Body of pancreas (tissue), 4 donors: ENCODE data around the gene RAB11FIP4. TPM values are rescaled to one million over a fixed set of nuclear protein-coding genes. Genes with fewer than 3 reads are reported as not detected.

Experiments used
- ATAC-seq: fragments of 150-250 bp; one replicate; pipeline ENCODE4 v1.9.1; 2016
- DNase-seq, 4 donors: peaks; one replicate each; pipeline ENCODE4 v3.0.0-alpha.2; 2019
- H3K27ac ChIP-seq, 4 donors: fragments of 200-600 bp; sonication (generic); 1 replicate in 3 of 4; 2 replicates in 1 of 4; pipeline versions ENCODE4 v1.5.1 to v1.6.1; 2016 to 2019; ENCODE audit warnings: mild to moderate bottlenecking in 1 of 4, mixed read lengths in 1 of 4, moderate library complexity in 1 of 4
- H3K27me3 ChIP-seq, 2 donors: fragments of 200-600 bp; sonication (generic); one replicate each; pipeline ENCODE4 v1.6.0; 2016; ENCODE audit warnings: mild to moderate bottlenecking in 1 of 2
- H3K36me3 ChIP-seq, 2 donors: fragments of 200-600 bp; sonication (generic); replicated peaks in 1 of 2; 2 replicates each; pipeline ENCODE4 v1.5.1; 2016; ENCODE audit warnings: low read depth in 2 of 2; ENCODE audit not compliant: insufficient read depth in 1 of 2
- H3K4me1 ChIP-seq: fragments of 200-600 bp; sonication (generic); one replicate; pipeline ENCODE4 v1.6.0; 2016
- H3K4me3 ChIP-seq, 2 donors: fragments of 200-600 bp; sonication (generic); 1 replicate in 1 of 2; 2 replicates in 1 of 2; pipeline ENCODE4 v1.5.1; 2016 to 2019
- H3K9me3 ChIP-seq, 3 donors: fragments of 200-600 bp; sonication (generic); 1 replicate in 2 of 3; 2 replicates in 1 of 3; pipeline ENCODE4 v1.5.1; 2016
- CTCF ChIP-seq, 7 experiments: fragments of 450-650 bp in 4 of 7; fragments of 200-600 bp in 3 of 7; sonication (generic) in 3 of 7; IDR thresholded peaks; one replicate each; pipeline ENCODE4 v1.5.1; 2016 to 2019; ENCODE audit warnings: antibody characterized with exemption in 7 of 7
- POLR2A ChIP-seq, 3 donors: fragments of 450-650 bp; IDR thresholded peaks; one replicate each; pipeline ENCODE4 v1.6.1; 2016; ENCODE audit warnings: antibody characterized with exemption in 3 of 3, mild to moderate bottlenecking in 2 of 3
- whole genome bisulfite sequencing, 2 donors: methylation state at CpG; one replicate each; pipeline ENCODE4 v1.1.5; 2017; 5-methylcytosine and 5-hydroxymethylcytosine counted together
- intact Hi-C: fragments of 100-400 bp; cut with DNase I; formaldehyde crosslinking; loops from one replicate; pipeline ENCODE4 v1.15.1; 2023
- total RNA-seq, 2 donors: library from RNA; depleted of rRNA; stranded (reverse); fragments of >200 nt; gene quantifications; one replicate each; pipeline ENCODE4 v1.1.0, GENCODE V29; 2016

The RAB11FIP4 gene
- total RNA-seq, 2 donors from 2014 or later: 37.2 to 38.7 TPM

DNA sequence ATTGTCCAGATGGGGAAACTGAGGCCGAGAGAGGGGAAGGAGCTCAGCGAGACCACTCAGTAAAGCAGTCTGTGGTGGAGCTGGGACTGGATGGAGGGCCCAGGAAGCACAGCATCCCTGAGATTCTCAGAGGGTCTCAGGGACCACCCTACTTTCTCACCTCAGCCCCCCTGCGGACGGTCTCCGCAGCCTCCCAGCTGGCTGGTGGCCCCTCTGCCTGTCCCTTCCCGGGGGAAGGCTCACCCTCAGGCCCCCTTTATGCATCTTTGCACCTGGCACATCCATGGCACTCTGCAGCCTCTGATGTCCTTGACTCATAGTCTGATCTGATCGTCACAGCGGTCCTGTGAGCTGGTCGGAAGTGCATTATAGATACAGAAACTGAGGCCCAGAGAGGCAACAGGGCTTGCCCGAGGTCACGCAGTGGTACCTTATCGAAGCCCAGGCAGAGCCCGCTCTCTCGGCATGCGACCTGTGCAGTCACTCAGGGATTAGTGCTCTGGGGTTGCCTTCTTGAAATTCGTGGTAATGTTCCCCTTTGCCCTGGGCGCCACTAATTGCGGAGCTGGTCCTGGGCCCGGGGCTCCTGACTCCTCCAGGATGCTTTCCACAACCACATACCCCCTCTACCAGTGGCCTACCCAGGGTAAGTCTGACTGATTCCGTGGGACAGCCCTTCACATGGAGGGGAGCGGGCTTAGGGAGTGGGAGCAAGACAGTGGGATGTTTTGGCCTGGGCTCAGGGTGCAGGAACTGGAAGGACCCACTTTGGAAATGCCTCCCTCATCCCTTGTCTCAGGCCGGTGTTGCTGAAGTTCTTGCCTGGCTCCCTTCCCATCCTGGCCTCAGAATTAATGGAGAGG, 24.4 kb downstream of the RAB11FIP4 start:
- TF ChIP-seq CTCF (IDR thresholded peaks at IDR 0.05): no peak
- TF ChIP-seq POLR2A (IDR thresholded peaks at IDR 0.05): no peak
- ATAC-seq: no peak
- WGBS, 2 donors: 76 to 79% methylated on average over 11 to 22 of the region's 22 CpGs
- Histone ChIP-seq H3K9me3 (no peaks in the 10 kb centered on the region), H3K4me3 (no peak overlapping the region), H3K27ac (no peak overlapping the region), H3K4me1 (no peaks in the 10 kb centered on the region), H3K27me3 (no peaks in the 10 kb centered on the region), H3K36me3 (no peaks in the 10 kb centered on the region)
- intact Hi-C loops: no loop called here
- no peak for DNase-seq

DNA sequence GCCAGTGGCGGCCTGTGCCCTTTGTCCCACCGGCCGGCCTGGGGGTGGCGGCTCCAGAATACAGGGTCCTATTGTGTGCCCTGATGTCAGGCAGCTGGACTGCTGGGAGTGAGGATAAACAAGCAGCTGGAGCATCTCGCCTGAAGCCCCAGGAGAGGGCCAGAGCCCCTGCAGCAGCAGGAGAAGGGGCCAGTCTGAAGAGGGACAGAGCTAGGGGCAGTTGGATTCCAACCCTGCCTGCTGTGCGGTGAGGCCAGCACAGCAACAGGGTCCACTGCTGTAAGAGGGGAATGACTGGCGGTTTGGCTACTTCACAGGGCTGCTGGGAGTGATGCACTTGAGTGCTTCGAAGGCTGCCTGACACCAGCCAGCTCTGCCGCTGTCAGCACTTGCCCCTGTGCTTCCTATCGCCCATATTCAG, 25.0 kb downstream of the RAB11FIP4 start:
- H3K9me3 ChIP-seq: no peaks in the 10 kb centered on the region
- DNase-seq: no peak
- H3K4me1 ChIP-seq: no peaks in the 10 kb centered on the region
- 62 to 73% methylated on average over 5 to 10 of the region's 10 CpGs for WGBS, 2 donors
- H3K36me3 ChIP-seq: no peaks in the 10 kb centered on the region
- no peak for ATAC-seq
- TF ChIP-seq CTCF (IDR thresholded peaks at IDR 0.05) (no peak), POLR2A (IDR thresholded peaks at IDR 0.05) (no peak)
- H3K4me3 ChIP-seq: no peak overlapping the region
- intact Hi-C loops: no loop called here
- H3K27me3 ChIP-seq: no peaks in the 10 kb centered on the region
- H3K27ac ChIP-seq: no peak overlapping the region

GRCh38 chr17:31417051-31417792, 25.7 kb downstream of the RAB11FIP4 start:
- TF ChIP-seq CTCF (IDR thresholded peaks at IDR 0.05): no peak
- no peak for TF ChIP-seq POLR2A (IDR thresholded peaks at IDR 0.05)
- H3K4me3 ChIP-seq: no peak overlapping the region
- H3K27ac ChIP-seq: no peak overlapping the region
- ATAC-seq: no peak
- intact Hi-C loops: no loop called here
- WGBS, 2 donors: 74 to 76% methylated on average over 10 of the region's 10 CpGs
- no peaks in the 10 kb centered on the region for H3K9me3 ChIP-seq
- peak in 1 of 4 donors; percentile 2 for DNase-seq
- no peaks in the 10 kb centered on the region for H3K4me1 ChIP-seq
- no peaks in the 10 kb centered on the region for H3K27me3 ChIP-seq
- no peaks in the 10 kb centered on the region for H3K36me3 ChIP-seq

DNA sequence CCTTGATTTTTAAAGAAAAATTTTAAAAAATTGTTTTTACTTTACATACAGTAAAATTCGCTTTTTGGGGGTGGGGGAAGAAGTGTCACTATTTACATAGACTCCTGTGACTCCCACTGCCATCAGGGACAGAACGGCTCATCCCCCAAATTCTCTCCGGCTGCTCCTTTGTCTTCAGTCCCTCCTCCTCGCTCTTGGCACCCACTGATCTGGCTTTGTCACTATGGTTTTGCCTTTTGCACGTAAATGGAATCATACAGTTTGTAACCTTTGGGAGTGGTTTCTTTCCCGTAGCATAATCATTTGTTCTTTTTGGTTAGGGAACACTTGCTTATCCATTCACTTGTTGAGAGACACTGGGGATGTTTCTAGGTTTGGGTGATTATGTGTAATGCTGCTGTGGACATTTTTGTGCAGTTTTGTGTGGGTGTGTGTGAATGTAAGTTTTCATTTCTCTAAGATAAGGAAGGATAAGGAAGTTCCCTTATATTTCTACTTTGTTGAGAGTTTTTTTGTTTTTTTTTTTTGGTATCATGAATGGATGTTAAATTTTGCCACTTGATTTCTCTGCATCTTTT, 27.4 kb downstream of the RAB11FIP4 start:
- intact Hi-C loops: no loop called here
- Histone ChIP-seq H3K4me3 (no peak overlapping the region), H3K9me3 (no peaks in the 10 kb centered on the region), H3K27ac (no peak overlapping the region), H3K36me3 (no peaks in the 10 kb centered on the region), H3K4me1 (no peaks in the 10 kb centered on the region), H3K27me3 (no peaks in the 10 kb centered on the region)
- TF ChIP-seq POLR2A (IDR thresholded peaks at IDR 0.05): no peak
- DNase-seq (no peak), ATAC-seq (no peak)
- WGBS, 2 donors: 40 to 51% methylated on average over 6 of the region's 6 CpGs

- DNase-seq: no peak
- Histone ChIP-seq H3K27ac (no peak overlapping the region), H3K4me1 (peaks cover 15% of the 10 kb centered on the region), H3K9me3 (no peaks in the 10 kb centered on the region), H3K27me3 (no peaks in the 10 kb centered on the region), H3K4me3 (no peak overlapping the region), H3K36me3 (no peaks in the 10 kb centered on the region)
- ATAC-seq: no peak
- TF ChIP-seq CTCF (IDR thresholded peaks at IDR 0.05): no peak
- no peak for TF ChIP-seq POLR2A (IDR thresholded peaks at IDR 0.05)
- intact Hi-C loops: no loop called here
- WGBS, 2 donors: 58 to 66% methylated on average over 3 of the region's 3 CpGs
Observed at GRCh38 chr17:31422443-31422842, 31.0 kb downstream of the RAB11FIP4 start.
